H1 (cell line): ENCODE data around the gene SOCS3. TPM values are rescaled to one million over a fixed set of nuclear protein-coding genes. Genes with fewer than 3 reads are reported as not detected.

ENCODE experiments used
- CTCF ChIA-PET: fragments of 300-600 bp; sonication (Branson Sonifier 250); formaldehyde crosslinking; loops from one replicate; lab custom pipeline; 2021; ENCODE audit not compliant: partially characterized antibody; lab: Charles Lee
- POLR2A ChIA-PET: fragments of 300-600 bp; sonication (Branson Sonifier 250); formaldehyde crosslinking; loops from one replicate; lab custom pipeline; 2021; ENCODE audit warnings: inconsistent platforms; ENCODE audit not compliant: partially characterized antibody; lab: Charles Lee
- DNase-seq, 2 experiments: peaks; one replicate each; pipeline versions ENCODE4 v3.0.0 to v3.0.0-alpha.2; 2010 to 2022; ENCODE audit warnings: low spot score in 2 of 2, low read depth in 1 of 2, mixed read lengths in 1 of 2
- FAIRE-seq: peaks from 2 replicates; lab custom pipeline; 2011; peaks lifted over from hg19 to GRCh38; lab: Jason Lieb, UNC
- H2AFZ ChIP-seq: 2 replicates; pipeline ENCODE4 v1.8.1; 2012; ENCODE audit warnings: low read length, inconsistent platforms
- H2AK5ac ChIP-seq: 2 replicates; pipeline ENCODE4 v1.6.1; 2013; ENCODE audit warnings: low read depth, low read length
- H2BK120ac ChIP-seq: replicated peaks from 2 replicates; pipeline ENCODE3; 2013; ENCODE audit warnings: low read depth, low read length, inconsistent platforms
- H2BK12ac ChIP-seq: 2 replicates; pipeline ENCODE4 v1.6.1; 2013; ENCODE audit warnings: low read depth, low read length
- H2BK15ac ChIP-seq: 2 replicates; pipeline ENCODE4 v1.6.1; 2013; ENCODE audit warnings: low read length
- H2BK20ac ChIP-seq: 2 replicates; pipeline ENCODE4 v1.6.1; 2013; ENCODE audit warnings: low read length
- H2BK5ac ChIP-seq: 2 replicates; pipeline ENCODE4 v1.6.1; 2013; ENCODE audit warnings: low read depth, low read length
- H3K14ac ChIP-seq: 2 replicates; pipeline ENCODE4 v1.6.1; 2013; ENCODE audit warnings: inconsistent platforms; ENCODE audit not compliant: insufficient read length
- H3K18ac ChIP-seq: 2 replicates; pipeline ENCODE4 v1.6.1; 2013; ENCODE audit warnings: low read length; ENCODE audit errors: extremely low read depth
- H3K23ac ChIP-seq: 2 replicates; pipeline ENCODE4 v1.6.1; 2013; ENCODE audit warnings: inconsistent platforms; ENCODE audit not compliant: insufficient read length
- H3K23me2 ChIP-seq: 2 replicates; pipeline ENCODE4 v1.6.1; 2013; ENCODE audit warnings: low read depth, low read length
- H3K27ac ChIP-seq: 2 replicates; pipeline ENCODE4 v1.6.1; 2011; ENCODE audit warnings: low read depth, low read length, inconsistent platforms
- H3K27me3 ChIP-seq, 4 experiments: replicated peaks in 1 of 4; 1 replicate in 1 of 4; 2 replicates in 3 of 4; pipeline versions ENCODE4 v1.6.1 to v1.8.1; 2011 to 2013; ENCODE audit warnings: low read length in 3 of 4, mild to moderate bottlenecking in 3 of 4, inconsistent platforms in 2 of 4, mixed read lengths in 2 of 4, moderate library complexity in 1 of 4; ENCODE audit not compliant: control insufficient read depth in 3 of 4, insufficient read depth in 3 of 4; ENCODE audit errors: extremely low read depth in 1 of 4
- H3K36me3 ChIP-seq, 4 experiments: 2 replicates each; pipeline versions ENCODE4 v1.6.1 to v1.8.1; 2011 to 2013; ENCODE audit warnings: mild to moderate bottlenecking in 4 of 4, low read length in 3 of 4, moderate library complexity in 2 of 4, control low read depth in 1 of 4, inconsistent platforms in 1 of 4; ENCODE audit not compliant: insufficient read depth in 4 of 4, control insufficient read depth in 2 of 4
- H3K4ac ChIP-seq: replicated peaks from 2 replicates; pipeline ENCODE3; 2013; ENCODE audit warnings: low read length, low read depth, mixed read lengths, inconsistent platforms; ENCODE audit not compliant: insufficient read length
- H3K4me1 ChIP-seq, 4 experiments: replicated peaks in 1 of 4; 1 replicate in 1 of 4; 2 replicates in 3 of 4; pipeline versions ENCODE4 v1.6.1 to v1.8.1; 2011 to 2013; ENCODE audit warnings: low read length in 3 of 4, inconsistent platforms in 2 of 4, mixed read lengths in 1 of 4; ENCODE audit not compliant: insufficient read depth in 4 of 4, control insufficient read depth in 3 of 4
- H3K4me2 ChIP-seq, 2 experiments: 2 replicates each; pipeline versions ENCODE4 v1.6.1 to v1.8.1; 2011 to 2013; ENCODE audit warnings: low read depth in 2 of 2, low read length in 2 of 2, control low read depth in 1 of 2, inconsistent platforms in 1 of 2, mild to moderate bottlenecking in 1 of 2; ENCODE audit not compliant: insufficient read depth in 1 of 2
- H3K4me3 ChIP-seq, 4 experiments: fragments of 200-600, 300-600 bp in 1 of 4; sonication (generic), shearing (Covaris generic), sonication (Bioruptor Twin) in 1 of 4; 2 replicates each; pipeline versions ENCODE4 v1.5.1 to v1.8.1; 2011 to 2016; ENCODE audit warnings: low read length in 4 of 4, low read depth in 3 of 4, control low read depth in 2 of 4, inconsistent platforms in 2 of 4, mild to moderate bottlenecking in 2 of 4, mixed read lengths in 1 of 4, moderate library complexity in 1 of 4; ENCODE audit not compliant: insufficient read depth in 2 of 4; ENCODE audit errors: extremely low read depth in 1 of 4
- H3K56ac ChIP-seq: replicated peaks from 2 replicates; pipeline ENCODE3; 2013; ENCODE audit warnings: low read depth, mild to moderate bottlenecking, mixed read lengths, low read length, inconsistent platforms; ENCODE audit not compliant: insufficient read length
- H3K79me1 ChIP-seq: 2 replicates; pipeline ENCODE4 v1.6.1; 2013; ENCODE audit warnings: low read depth, low read length, control low read depth
- H3K79me2 ChIP-seq, 2 experiments: 2 replicates each; pipeline versions ENCODE4 v1.6.1 to v1.8.1; 2012 to 2013; ENCODE audit warnings: low read length in 2 of 2, mild to moderate bottlenecking in 2 of 2, inconsistent platforms in 1 of 2; ENCODE audit not compliant: insufficient read depth in 2 of 2, control insufficient read depth in 1 of 2
- H3K9ac ChIP-seq, 4 experiments: replicated peaks in 1 of 4; 1 replicate in 1 of 4; 2 replicates in 3 of 4; pipeline versions ENCODE4 v1.6.1 to v1.8.1; 2011 to 2013; ENCODE audit warnings: low read depth in 3 of 4, low read length in 3 of 4, control low read depth in 2 of 4, mild to moderate bottlenecking in 2 of 4, moderate library complexity in 2 of 4, inconsistent platforms in 1 of 4; ENCODE audit errors: extremely low read depth in 1 of 4
- H3K9me3 ChIP-seq, 2 experiments: 2 replicates each; pipeline versions ENCODE4 v1.6.1 to v1.8.1; 2012 to 2013; ENCODE audit warnings: mild to moderate bottlenecking in 2 of 2, moderate library complexity in 2 of 2, control low read depth in 1 of 2, inconsistent platforms in 1 of 2, low read depth in 1 of 2, low read length in 1 of 2, mixed read lengths in 1 of 2; ENCODE audit not compliant: insufficient read depth in 2 of 2
- H4K20me1 ChIP-seq, 2 experiments: replicated peaks in 1 of 2; 2 replicates each; pipeline versions ENCODE3 to v1.8.1; 2011 to 2013; ENCODE audit warnings: inconsistent platforms in 2 of 2, low read length in 2 of 2, mild to moderate bottlenecking in 1 of 2; ENCODE audit not compliant: insufficient read depth in 2 of 2, control insufficient read depth in 1 of 2
- H4K5ac ChIP-seq: 2 replicates; pipeline ENCODE4 v1.6.1; 2013; ENCODE audit warnings: low read length, low read depth, mixed read lengths, inconsistent platforms; ENCODE audit not compliant: insufficient read length
- H4K8ac ChIP-seq: 2 replicates; pipeline ENCODE4 v1.8.0; 2013; ENCODE audit warnings: mild to moderate bottlenecking, moderate library complexity, low read length, inconsistent platforms; ENCODE audit not compliant: insufficient read depth; ENCODE audit errors: extremely low read depth
- H4K91ac ChIP-seq: replicated peaks from 2 replicates; pipeline ENCODE3; 2013; ENCODE audit warnings: low read length, mixed read lengths, inconsistent platforms; ENCODE audit not compliant: insufficient read length
- HDAC6 ChIP-seq: IDR thresholded peaks from one replicate; pipeline ENCODE4 v1.7.1; 2012; ENCODE audit warnings: low read depth, mild to moderate bottlenecking, inconsistent platforms, low read length, moderate library complexity
- JUN ChIP-seq: IDR thresholded peaks from 2 replicates; pipeline ENCODE4 v1.6.1; 2011; ENCODE audit warnings: low read depth, mild to moderate bottlenecking, improper control_type of control experiment, low read length
- PHF8 ChIP-seq: fragments of 200-600 bp; sonication (generic); conservative IDR thresholded peaks from 2 replicates; pipeline ENCODE4 v1.7.1; 2012; ENCODE audit warnings: low read depth, mild to moderate bottlenecking, inconsistent platforms, low read length, moderate library complexity
- SP1 ChIP-seq: IDR thresholded peaks from 2 replicates; pipeline ENCODE4 v1.6.1; 2011; ENCODE audit warnings: low read depth, low read length
- SP2 ChIP-seq: IDR thresholded peaks from 2 replicates; pipeline ENCODE4 v1.6.1; 2012; ENCODE audit warnings: mild to moderate bottlenecking, low read length, inconsistent platforms
- SP4 ChIP-seq: IDR thresholded peaks from 2 replicates; pipeline ENCODE4 v1.6.1; 2012; ENCODE audit warnings: low read length, inconsistent platforms
- TAF7 ChIP-seq: optimal IDR thresholded peaks from 2 replicates; pipeline ENCODE3; 2011; ENCODE audit warnings: low read depth, mild to moderate bottlenecking, inconsistent platforms, low read length, moderate library complexity, borderline replicate concordance
- YY1 ChIP-seq: IDR thresholded peaks from 2 replicates; pipeline ENCODE4 v1.6.1; 2011; ENCODE audit warnings: low read depth, mild to moderate bottlenecking, low read length
- WGBS, 2 experiments: shearing (Covaris generic) in 1 of 2; methylation state at CpG; one replicate each; pipeline versions ENCODE4 v1.1.6 to v1.1.7; 2013 to 2015; ENCODE audit warnings: low lambda C conversion rate in 2 of 2, mixed read lengths in 2 of 2, inconsistent platforms in 1 of 2, low coverage in 1 of 2, missing lambda C conversion rate in 1 of 2; ENCODE audit not compliant: insufficient replicate concordance in 2 of 2, insufficient coverage in 1 of 2, insufficient read length in 1 of 2; ENCODE audit errors: extremely low coverage in 1 of 2, missing lambda C conversion rate in 1 of 2; 5-methylcytosine and 5-hydroxymethylcytosine counted together
- polyA plus RNA-seq, 7 experiments: library from polyadenylated mRNA; depleted of rRNA in 3 of 7; stranded (reverse) in 5 of 7; unstranded in 2 of 7; fragments of >200 nt in 5 of 7; fragments of 200-250 nt in 2 of 7; gene quantifications; 1 replicate in 5 of 7; 2 replicates in 1 of 7; 4 replicates in 1 of 7; pipeline versions ENCODE4 v1.2.1 to v1.2.3, GENCODE V29; 2011 to 2013; ENCODE audit warnings: missing spikeins in 2 of 7, mixed read lengths in 2 of 7
- total RNA-seq: library from RNA; stranded (reverse); fragmentation: NEBNext Ultra II Directional; extraction: Animal tissue kit (Norgen Biotek cat#: 25700); gene quantifications from 2 replicates; pipeline ENCODE4 v1.2.1, GENCODE V29; 2021

SOCS3 gene
- total and polyA plus RNA-seq, 2 of the 8 experiments (the other 6 are each of a cell fraction or from before 2014, with no cell fraction given), result 10.1 to 47.9 TPM

GRCh38 chr17:78318407-78318806 lies 41.5 kb downstream of the SOCS3 start:
- Histone ChIP-seq H4K8ac (no peak overlapping the region), H3K23me2 (peaks cover 11% of the 10 kb centered on the region), H3K36me3 (no peaks in the 10 kb centered on the region), H3K79me2 (no peaks in the 10 kb centered on the region), H3K56ac (no peak overlapping the region), H3K27ac (no peak overlapping the region), H4K5ac (no peak overlapping the region), H3K4me3 (no peak overlapping the region), H3K23ac (no peak overlapping the region), H2BK120ac (no peak overlapping the region), H2BK12ac (peak overlapping the region; percentile 69; the same call in 1 of the 2 replicates), H3K79me1 (no peaks in the 10 kb centered on the region), H3K9me3 (no peaks in the 10 kb centered on the region), H3K14ac (no peak overlapping the region), H2AFZ (no peak overlapping the region), H2BK5ac (peak overlapping the region; percentile 89; the same call in 1 of the 2 replicates), H3K27me3 (0 out of 7 replicates have a peak, but pooled peaks cover 0 to 2% (median 0%) of the 10 kb centered on the region in 4 experiments), H4K20me1 (no peaks in the 10 kb centered on the region), H3K4ac (no peak overlapping the region), H2BK15ac (peak overlapping the region; percentile 83; the same call in 1 of the 2 replicates), H3K4me2 (no peak overlapping the region; a peak in 1 of 4 replicates), H3K4me1 (peaks cover 8 to 42% (median 35%) of the 10 kb centered on the region in 4 experiments), H4K91ac (peak overlapping the region; percentile 90), H2AK5ac (peak overlapping the region; percentile 83; the same call in 1 of the 2 replicates), H3K18ac (peak overlapping the region; percentile 32; the same call in 1 of the 2 replicates), H3K9ac (no peak overlapping the region), H2BK20ac (0 out of 2 replicates have a peak overlapping the region, but pooled peaks have one; percentile 75)
- ChIA-PET POLR2A (interaction anchor here (1.6 to 3.3 kb wide), 2 partner anchors 30 to 41 kb away, joined by 3 to 28 read pairs; partner anchors contain the start of gene SOCS3), CTCF (interaction anchor here (1.4 to 2.3 kb wide), 5 partner anchors 9 to 30 kb away, joined by 3 to 8 read pairs (median 5); no protein-coding TSS in a partner anchor)
- 88% methylated on average over 8 of the region's 8 CpGs; no CpG with 5 or more reads in 1 of the 2 experiments for WGBS, 2 experiments
- DNase-seq, result no peak
- no peak for FAIRE-seq
- TF ChIP-seq HDAC6 (no peak), PHF8 (no peak), TAF7 (no peak), JUN (no peak), SP1 (no peak), SP2 (no peak), SP4 (no peak), YY1 (no peak)
